Tibial nerve (tissue), 3 donors: ENCODE results near the gene BFSP1.

ENCODE experiments used
- POLR2A ChIP-seq, 2 donors: fragments of 450-650 bp; IDR thresholded peaks; one replicate each; pipeline ENCODE4 v1.6.1; 2017; ENCODE audit warnings: antibody characterized with exemption in 2 of 2, mild to moderate bottlenecking in 2 of 2, moderate library complexity in 2 of 2
- TF ChIP-seq, protein P1 (sequence below), 5 experiments: fragments of 200-600 bp in 3 of 5; fragments of 450-650 bp in 2 of 5; sonication (generic) in 3 of 5; IDR thresholded peaks; one replicate each; pipeline ENCODE4 v1.5.1; 2016 to 2019; ENCODE audit warnings: antibody characterized with exemption in 5 of 5, mild to moderate bottlenecking in 3 of 5, moderate library complexity in 2 of 5

DNA sequence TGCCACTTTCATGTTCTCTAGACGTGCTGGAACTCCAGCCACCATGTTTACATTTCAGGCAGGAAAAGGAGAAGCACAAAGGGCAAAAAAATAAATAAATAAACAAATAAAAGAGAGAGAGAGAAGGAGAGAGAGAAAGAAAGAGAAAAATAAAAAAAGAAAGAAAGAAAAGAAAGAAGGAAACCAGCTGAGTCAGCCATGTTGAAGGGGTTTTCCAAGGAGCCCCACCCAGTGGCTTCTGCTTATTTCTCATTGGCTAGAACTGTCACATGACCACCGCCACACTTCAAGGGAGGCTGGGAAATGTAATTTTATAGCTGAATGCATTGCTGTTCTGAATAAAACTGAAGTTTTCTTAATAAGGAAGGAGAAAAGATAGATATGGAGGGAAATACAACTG is 71.1 kb downstream of the BFSP1 start:
- TF ChIP-seq, protein P1, sequence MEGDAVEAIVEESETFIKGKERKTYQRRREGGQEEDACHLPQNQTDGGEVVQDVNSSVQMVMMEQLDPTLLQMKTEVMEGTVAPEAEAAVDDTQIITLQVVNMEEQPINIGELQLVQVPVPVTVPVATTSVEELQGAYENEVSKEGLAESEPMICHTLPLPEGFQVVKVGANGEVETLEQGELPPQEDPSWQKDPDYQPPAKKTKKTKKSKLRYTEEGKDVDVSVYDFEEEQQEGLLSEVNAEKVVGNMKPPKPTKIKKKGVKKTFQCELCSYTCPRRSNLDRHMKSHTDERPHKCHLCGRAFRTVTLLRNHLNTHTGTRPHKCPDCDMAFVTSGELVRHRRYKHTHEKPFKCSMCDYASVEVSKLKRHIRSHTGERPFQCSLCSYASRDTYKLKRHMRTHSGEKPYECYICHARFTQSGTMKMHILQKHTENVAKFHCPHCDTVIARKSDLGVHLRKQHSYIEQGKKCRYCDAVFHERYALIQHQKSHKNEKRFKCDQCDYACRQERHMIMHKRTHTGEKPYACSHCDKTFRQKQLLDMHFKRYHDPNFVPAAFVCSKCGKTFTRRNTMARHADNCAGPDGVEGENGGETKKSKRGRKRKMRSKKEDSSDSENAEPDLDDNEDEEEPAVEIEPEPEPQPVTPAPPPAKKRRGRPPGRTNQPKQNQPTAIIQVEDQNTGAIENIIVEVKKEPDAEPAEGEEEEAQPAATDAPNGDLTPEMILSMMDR (IDR thresholded peaks at IDR 0.05), result no peak
- TF ChIP-seq POLR2A (IDR thresholded peaks at IDR 0.05), result no peak
